SK-N-SH treated with all-trans-retinoic acid at 6 μM for 48 hours (cell line): Measurements from ENCODE around the gene TACSTD2.

ENCODE experiments used
- ATAC-seq: fragments of 200-7000 bp; cut with Tn5 transposase; 3 replicates; pipeline ENCODE4 v1.9.1; 2020; ENCODE audit warnings: mild to moderate bottlenecking, moderate library complexity
- ARNTL ChIP-seq: fragments of 450-650 bp; formaldehyde crosslinking; IDR thresholded peaks from 2 replicates; pipeline ENCODE4 v1.5.0; 2020; ENCODE audit warnings: low read depth, mild to moderate bottlenecking, moderate library complexity, borderline replicate concordance
- BACH2 ChIP-seq: fragments of 250-450 bp; sonication (Bioruptor Pico); IDR thresholded peaks from 2 replicates; pipeline ENCODE4 v1.9.0; 2021; ENCODE audit warnings: mild to moderate bottlenecking, borderline replicate concordance
- CREB5 ChIP-seq: fragments of 250-450 bp; sonication (Bioruptor Pico); IDR thresholded peaks from 2 replicates; pipeline ENCODE4 v1.5.1; 2020; ENCODE audit warnings: low read depth, mild to moderate bottlenecking, moderate library complexity
- CSDC2 ChIP-seq: fragments of 250-450 bp; sonication (Bioruptor Pico); IDR thresholded peaks from 2 replicates; pipeline ENCODE4 v1.5.0; 2020; ENCODE audit warnings: mild to moderate bottlenecking, moderate library complexity
- CSRNP3 ChIP-seq: fragments of 250-450 bp; sonication (Bioruptor Pico); IDR thresholded peaks from 2 replicates; pipeline ENCODE4 v1.5.1; 2021; ENCODE audit warnings: mild to moderate bottlenecking, moderate library complexity
- GLIS3 ChIP-seq: fragments of 250-450 bp; sonication (Bioruptor Pico); IDR thresholded peaks from 2 replicates; pipeline ENCODE4 v1.5.0; 2020; ENCODE audit warnings: mild to moderate bottlenecking, moderate library complexity
- OSR1 ChIP-seq: fragments of 250-450 bp; sonication (Bioruptor Pico); IDR thresholded peaks from 2 replicates; pipeline ENCODE4 v1.8.0; 2022; ENCODE audit warnings: moderate library complexity, mild to moderate bottlenecking, inconsistent platforms
- POU6F1 ChIP-seq: fragments of 250-450 bp; sonication (Bioruptor Pico); IDR thresholded peaks from 2 replicates; pipeline ENCODE4 v1.8.0; 2021; ENCODE audit warnings: low read depth, mild to moderate bottlenecking, moderate library complexity, borderline replicate concordance
- PPARA ChIP-seq: fragments of 250-450 bp; sonication (Bioruptor Pico); IDR thresholded peaks from 2 replicates; pipeline ENCODE4 v1.5.0; 2020; ENCODE audit warnings: mild to moderate bottlenecking, borderline replicate concordance
- RARB ChIP-seq: fragments of 250-450 bp; sonication (Bioruptor Pico); IDR thresholded peaks from 2 replicates; pipeline ENCODE4 v1.8.0; 2021; ENCODE audit warnings: mild to moderate bottlenecking, moderate library complexity
- SNAI2 ChIP-seq: fragments of 250-450 bp; sonication (Bioruptor Pico); IDR thresholded peaks from 2 replicates; pipeline ENCODE4 v1.5.0; 2020; ENCODE audit warnings: mild to moderate bottlenecking, moderate library complexity
- TCF4 ChIP-seq: fragments of 250-450 bp; sonication (Bioruptor Pico); IDR thresholded peaks from 2 replicates; pipeline ENCODE4 v1.8.0; 2021; ENCODE audit warnings: mild to moderate bottlenecking, moderate library complexity, borderline replicate concordance
- TSHZ2 ChIP-seq: fragments of 250-450 bp; sonication (Bioruptor Pico); IDR thresholded peaks from 2 replicates; pipeline ENCODE4 v1.5.0; 2020; ENCODE audit warnings: mild to moderate bottlenecking, moderate library complexity
- ZC3H10 ChIP-seq: fragments of 250-450 bp; sonication (Bioruptor Pico); IDR thresholded peaks from 2 replicates; pipeline ENCODE4 v1.5.1; 2021; ENCODE audit warnings: mild to moderate bottlenecking, moderate library complexity
- ZFP30 ChIP-seq: fragments of 450-650 bp; formaldehyde crosslinking; IDR thresholded peaks from 2 replicates; pipeline ENCODE4 v1.5.0; 2022; ENCODE audit warnings: mild to moderate bottlenecking, moderate library complexity
- ZNF565 ChIP-seq: fragments of 450-650 bp; formaldehyde crosslinking; conservative IDR thresholded peaks from 2 replicates; pipeline ENCODE4 v1.5.0; 2020; ENCODE audit warnings: low read depth, mild to moderate bottlenecking, moderate library complexity
- ZNF70 ChIP-seq: fragments of 450-650 bp; formaldehyde crosslinking; IDR thresholded peaks from 2 replicates; pipeline ENCODE4 v1.5.0; 2020; ENCODE audit warnings: mild to moderate bottlenecking, moderate library complexity
- ZNF8 ChIP-seq: fragments of 450-650 bp; formaldehyde crosslinking; IDR thresholded peaks from 2 replicates; pipeline ENCODE4 v1.5.0; 2020; ENCODE audit warnings: mild to moderate bottlenecking, moderate library complexity

Gene TACSTD2

GRCh38 chr1:58580186-58580585 is 3.1 kb upstream of the TACSTD2 start:
- TF ChIP-seq TCF4 (CRISPR knock-in tag) = no peak
- no peak for TF ChIP-seq GLIS3 (CRISPR knock-in tag)
- TF ChIP-seq ZNF565 (CRISPR knock-in tag) = no peak
- no peak for TF ChIP-seq ZNF8 (CRISPR knock-in tag)
- no peak for TF ChIP-seq ZFP30 (CRISPR knock-in tag)
- TF ChIP-seq TSHZ2 (CRISPR knock-in tag) = no peak
- TF ChIP-seq RARB = no peak
- no peak for TF ChIP-seq POU6F1 (CRISPR knock-in tag)
- TF ChIP-seq PPARA (CRISPR knock-in tag) = no peak
- no peak for TF ChIP-seq SNAI2 (CRISPR knock-in tag)
- TF ChIP-seq CSDC2 (CRISPR knock-in tag) = no peak
- no peak for TF ChIP-seq ZC3H10 (CRISPR knock-in tag)
- ATAC-seq = no peak

- no peak for TF ChIP-seq ZNF8 (CRISPR knock-in tag)
- no peak for TF ChIP-seq TSHZ2 (CRISPR knock-in tag)
- TF ChIP-seq ZC3H10 (CRISPR knock-in tag) = no peak
- TF ChIP-seq CSRNP3 (CRISPR knock-in tag) = no peak
- no peak for TF ChIP-seq PPARA (CRISPR knock-in tag)
- no peak for TF ChIP-seq POU6F1 (CRISPR knock-in tag)
- TF ChIP-seq ZNF70 (CRISPR knock-in tag) = no peak
- no peak for TF ChIP-seq TCF4 (CRISPR knock-in tag)
- TF ChIP-seq CREB5 (CRISPR knock-in tag) = no peak
- TF ChIP-seq CSDC2 (CRISPR knock-in tag) = no peak
- TF ChIP-seq RARB = no peak
- TF ChIP-seq BACH2 (CRISPR knock-in tag) = no peak
- no peak for TF ChIP-seq OSR1 (CRISPR knock-in tag)
- no peak for TF ChIP-seq SNAI2 (CRISPR knock-in tag)
- no peak for TF ChIP-seq ARNTL (CRISPR knock-in tag)
- ATAC-seq = no peak
These were observed 590 bp upstream of the TACSTD2 start for GRCh38 chr1:58577654-58578030.
